Keratinocyte (primary cell): ENCODE results near the gene PPP2R5C. TPM values are rescaled to one million over a fixed set of nuclear protein-coding genes. Genes with fewer than 3 reads are reported as not detected.

Experiments
- DNase-seq: peaks from one replicate; pipeline ENCODE4 v3.0.0-alpha.2; 2011; ENCODE audit warnings: low read depth, missing footprints, low spot score
- FAIRE-seq: peaks from 2 replicates; lab custom pipeline; 2011; peaks lifted over from hg19 to GRCh38; lab: Jason Lieb, UNC
- H2AFZ ChIP-seq: 2 replicates; pipeline ENCODE4 v1.6.0; 2012; ENCODE audit warnings: low read length, control low read depth, inconsistent platforms; ENCODE audit not compliant: control insufficient read depth
- H3K27ac ChIP-seq: 2 replicates; pipeline ENCODE4 v1.5.1; 2011; ENCODE audit warnings: low read length; ENCODE audit not compliant: control insufficient read depth, insufficient read depth
- H3K27me3 ChIP-seq: 3 replicates; pipeline ENCODE4 v1.6.0; 2011; ENCODE audit warnings: low read length; ENCODE audit not compliant: control insufficient read depth, insufficient read depth; ENCODE audit errors: extremely low read depth
- H3K36me3 ChIP-seq, 2 experiments: 2 replicates in 1 of 2; 3 replicates in 1 of 2; pipeline ENCODE4 v1.5.1; 2011; ENCODE audit warnings: low read length in 2 of 2, mild to moderate bottlenecking in 1 of 2; ENCODE audit not compliant: control insufficient read depth in 2 of 2, insufficient read depth in 2 of 2; ENCODE audit errors: extremely low read depth in 1 of 2
- H3K4me1 ChIP-seq: 3 replicates; pipeline ENCODE4 v1.5.1; 2011; ENCODE audit warnings: low read length; ENCODE audit not compliant: control insufficient read depth, insufficient read depth; ENCODE audit errors: extremely low read depth
- H3K4me2 ChIP-seq: 3 replicates; pipeline ENCODE4 v1.6.0; 2011; ENCODE audit warnings: low read depth, low read length; ENCODE audit not compliant: control insufficient read depth, insufficient read depth; ENCODE audit errors: extremely low read depth
- H3K4me3 ChIP-seq, 3 experiments: fragments of 200-600 bp in 1 of 3; sonication (generic) in 1 of 3; 2 replicates in 2 of 3; 3 replicates in 1 of 3; pipeline ENCODE4 v1.5.1; 2011 to 2016; ENCODE audit warnings: low read length in 3 of 3, mild to moderate bottlenecking in 3 of 3, control low read depth in 2 of 3, inconsistent platforms in 1 of 3, low read depth in 1 of 3, mixed read lengths in 1 of 3, mixed run types in 1 of 3, moderate library complexity in 1 of 3; ENCODE audit not compliant: control insufficient read depth in 2 of 3, insufficient read depth in 2 of 3; ENCODE audit errors: extremely low read depth in 1 of 3
- H3K79me2 ChIP-seq: 2 replicates; pipeline ENCODE4 v1.6.0; 2012; ENCODE audit warnings: low read length; ENCODE audit not compliant: control insufficient read depth, insufficient read depth
- H3K9ac ChIP-seq: 3 replicates; pipeline ENCODE4 v1.6.0; 2011; ENCODE audit warnings: low read length; ENCODE audit not compliant: control insufficient read depth, insufficient read depth; ENCODE audit errors: extremely low read depth
- H3K9me1 ChIP-seq: 3 replicates; pipeline ENCODE4 v1.6.0; 2011; ENCODE audit warnings: low read length; ENCODE audit not compliant: control insufficient read depth, insufficient read depth; ENCODE audit errors: extremely low read depth
- H3K9me3 ChIP-seq: 2 replicates; pipeline ENCODE4 v1.5.1; 2012; ENCODE audit warnings: low read depth, low read length; ENCODE audit not compliant: control insufficient read depth
- H4K20me1 ChIP-seq: 3 replicates; pipeline ENCODE4 v1.6.0; 2011; ENCODE audit warnings: low read length; ENCODE audit not compliant: control insufficient read depth, insufficient read depth; ENCODE audit errors: extremely low read depth
- CTCF ChIP-seq, 3 experiments: IDR thresholded peaks in 1 of 3; conservative IDR thresholded peaks in 1 of 3; optimal IDR thresholded peaks in 1 of 3; 2 replicates in 2 of 3; 3 replicates in 1 of 3; pipeline versions ENCODE3 to v1.5.1; 2011; ENCODE audit warnings: low read length in 3 of 3, mild to moderate bottlenecking in 3 of 3, moderate library complexity in 2 of 3, control low read depth in 1 of 3, inconsistent platforms in 1 of 3; ENCODE audit not compliant: insufficient read depth in 2 of 3; ENCODE audit errors: extremely low read depth in 1 of 3
- EZH2 ChIP-seq: IDR thresholded peaks from one replicate; pipeline ENCODE4 v1.6.1; 2012; ENCODE audit warnings: inconsistent platforms, mild to moderate bottlenecking, low read length, moderate library complexity
- dilution Hi-C: fragments of 300-500 bp; cut with MboI; formaldehyde crosslinking; loops from one replicate; pipeline ENCODE4 v1.7.0; 2020; ENCODE audit warnings: low sequenced_read_pairs; ENCODE audit not compliant: extremely low pct_ligation_motif_present
- polyA plus RNA-seq, 5 experiments: library from polyadenylated mRNA; depleted of rRNA in 3 of 5; stranded (reverse) in 3 of 5; stranded (forward) in 1 of 5; unstranded in 1 of 5; fragments of >200 nt; gene quantifications; 1 replicate in 1 of 5; 2 replicates in 3 of 5; 3 replicates in 1 of 5; pipeline versions ENCODE4 v1.2.1 to v1.2.3, GENCODE V29; 2011 to 2012; ENCODE audit warnings: missing spikeins in 2 of 5, low read depth in 1 of 5, low replicate concordance in 1 of 5

PPP2R5C gene
- polyA plus RNA-seq, 1 donor (not counting 4 experiments of a cell fraction or from before 2014, with no cell fraction given): 105 TPM

DNA sequence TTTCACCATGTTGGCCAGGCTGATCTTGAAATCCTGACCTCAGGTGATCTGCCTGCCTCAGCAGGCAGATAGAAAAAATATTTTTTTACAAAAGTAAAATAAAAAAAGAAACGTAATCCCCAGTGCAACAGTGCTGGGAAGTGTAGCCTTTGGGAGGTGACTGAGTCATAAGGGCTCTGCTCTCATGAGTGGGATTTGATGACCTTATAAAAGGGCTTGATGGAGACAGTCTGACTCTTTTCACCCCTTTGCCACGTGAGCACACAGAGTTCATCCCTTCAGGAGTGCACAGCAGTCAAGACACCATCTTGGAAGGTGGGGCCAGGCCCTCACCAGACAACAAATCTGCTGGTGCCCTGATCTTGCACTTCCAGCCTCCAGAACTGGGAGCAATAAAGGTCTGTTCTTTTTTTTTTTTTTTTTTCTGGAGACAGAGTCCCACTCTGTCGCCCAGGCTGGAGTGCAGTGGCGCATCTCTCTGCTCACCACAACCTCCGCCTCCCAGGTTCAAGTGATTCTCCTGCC lies 178.2 kb downstream of the PPP2R5C start:
- H3K27ac ChIP-seq: no peak overlapping the region
- H3K9me1 ChIP-seq: no peaks in the 10 kb centered on the region
- dilution Hi-C loops: no loop called here
- no peaks in the 10 kb centered on the region for H3K9me3 ChIP-seq
- no peak overlapping the region for H3K4me2 ChIP-seq
- no peak overlapping the region for H2AFZ ChIP-seq
- H3K9ac ChIP-seq: no peak overlapping the region
- FAIRE-seq (no peak), DNase-seq (no peak)
- no peaks in the 10 kb centered on the region for H3K79me2 ChIP-seq
- no peaks in the 10 kb centered on the region for H3K4me1 ChIP-seq
- no peaks in the 10 kb centered on the region for H3K27me3 ChIP-seq
- H3K4me3 ChIP-seq: no peak overlapping the region
- no peak for TF ChIP-seq CTCF (optimal IDR thresholded peaks at IDR 0.05 in 1 of 3, IDR thresholded peaks at IDR 0.05 in 1 of 3, conservative IDR thresholded peaks at IDR 0.05 in 1 of 3; ENCODE audit: extremely low read depth in 1 of 3, insufficient read depth in 2 of 3, low read length in 3 of 3)
- no peak for TF ChIP-seq EZH2
- H3K36me3 ChIP-seq: no peaks in the 10 kb centered on the region
- no peaks in the 10 kb centered on the region for H4K20me1 ChIP-seq

DNA sequence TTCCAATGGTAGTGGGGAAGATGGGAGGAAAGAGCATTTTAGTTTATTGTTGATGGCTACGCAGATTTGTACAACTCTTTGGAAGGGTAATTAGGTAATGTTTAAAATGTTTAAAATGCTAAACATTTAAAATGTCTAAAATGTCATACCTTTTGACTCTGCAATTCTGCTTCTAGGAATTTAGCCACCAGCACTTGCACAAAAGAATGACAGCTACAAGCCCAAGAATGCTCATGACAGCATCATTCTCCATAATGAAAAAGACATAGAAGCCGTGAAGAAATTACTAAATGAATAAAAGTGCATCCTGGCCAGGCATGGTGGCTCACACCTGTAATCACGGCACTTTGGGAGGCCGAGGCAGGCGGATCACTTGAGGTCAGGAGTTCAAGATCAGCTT lies 182.9 kb downstream of the PPP2R5C start:
- Histone ChIP-seq H3K4me2 (no peak overlapping the region), H3K9me3 (no peaks in the 10 kb centered on the region), H3K79me2 (peaks cover 11% of the 10 kb centered on the region), H2AFZ (no peak overlapping the region), H3K27ac (no peak overlapping the region), H3K9ac (no peak overlapping the region), H3K36me3 (no peaks in the 10 kb centered on the region), H3K4me1 (peaks cover 5% of the 10 kb centered on the region), H3K9me1 (no peaks in the 10 kb centered on the region), H3K27me3 (no peaks in the 10 kb centered on the region), H3K4me3 (no peak overlapping the region), H4K20me1 (no peaks in the 10 kb centered on the region)
- FAIRE-seq (no peak), DNase-seq (no peak)
- dilution Hi-C loops: no loop called here
- TF ChIP-seq CTCF (optimal IDR thresholded peaks at IDR 0.05 in 1 of 3, IDR thresholded peaks at IDR 0.05 in 1 of 3, conservative IDR thresholded peaks at IDR 0.05 in 1 of 3; ENCODE audit: extremely low read depth in 1 of 3, insufficient read depth in 2 of 3, low read length in 3 of 3) (no peak), EZH2 (no peak)
